Measurements from ENCODE around the gene CAMTA1.

CAMTA1 gene

DNA sequence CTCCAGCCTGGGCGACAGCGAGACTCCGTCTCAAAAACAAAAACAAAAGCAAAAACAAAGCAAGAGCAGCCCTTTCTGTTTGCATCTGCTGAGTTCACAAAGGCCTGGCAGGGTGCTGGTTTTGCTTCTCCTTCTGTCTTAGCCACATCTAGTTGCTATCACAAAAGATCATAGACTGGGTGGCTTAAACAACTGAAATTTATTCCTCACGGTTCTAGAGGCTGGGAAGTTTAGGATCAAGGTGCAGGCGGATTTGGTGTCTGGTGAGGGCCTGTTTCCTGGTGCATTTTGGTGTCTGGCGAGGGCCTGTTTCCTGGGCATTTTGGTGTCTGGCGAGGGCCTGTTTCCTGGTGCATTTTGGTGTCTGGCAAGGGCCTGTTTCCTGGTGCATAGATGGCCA lies 471.3 kb downstream of the CAMTA1 start:
- DNase-seq (ENCODE audit: low read depth) = no peak

DNA sequence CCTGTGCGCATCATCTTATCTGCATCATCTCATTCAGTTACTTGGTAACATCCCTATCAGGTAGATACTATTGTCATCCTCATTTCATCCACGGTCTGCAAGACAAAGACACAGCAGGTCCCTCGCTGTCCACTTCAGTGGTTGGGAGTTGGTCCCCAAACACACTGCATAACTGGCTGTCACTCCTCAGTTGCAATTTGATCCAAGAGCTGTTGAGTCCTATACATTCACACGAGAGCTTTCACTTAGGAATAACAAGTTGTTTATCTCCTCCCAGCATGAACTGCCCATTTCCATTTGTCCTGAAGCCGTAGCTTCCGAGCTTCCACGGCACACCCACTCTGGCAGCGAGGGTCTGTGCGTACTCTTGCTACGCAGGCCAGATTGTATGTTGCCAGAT lies 472.0 kb downstream of the CAMTA1 start:
- no peak for DNase-seq (ENCODE audit: low read depth)

DNA sequence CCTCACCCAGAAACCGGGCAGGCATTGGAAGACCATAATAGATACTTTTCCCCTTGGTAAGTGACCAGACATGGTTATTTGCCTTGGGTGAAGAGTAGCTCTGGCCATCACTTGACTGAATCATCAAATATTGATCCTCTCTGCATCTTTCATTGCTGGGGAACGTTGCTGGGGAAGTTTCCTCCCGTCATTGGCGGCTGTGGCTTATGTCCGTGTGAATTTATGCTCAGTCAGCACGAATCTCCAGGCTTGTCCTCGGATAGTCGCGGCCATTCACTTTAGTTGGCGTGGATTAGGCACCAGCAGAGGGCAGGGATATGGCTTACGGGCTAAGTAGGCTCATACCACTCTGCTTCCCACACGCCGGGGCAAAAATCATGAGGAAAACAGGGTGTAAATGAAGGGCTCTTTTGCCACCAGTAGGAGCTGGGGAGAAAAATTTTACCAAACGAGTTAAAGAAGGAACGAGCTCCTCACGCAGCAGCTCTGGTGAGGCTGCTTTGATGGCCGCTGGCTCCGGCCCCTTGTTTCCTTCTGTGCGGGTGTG lies 473.4 kb downstream of the CAMTA1 start:
- no peak for DNase-seq (ENCODE audit: low read depth)

DNA sequence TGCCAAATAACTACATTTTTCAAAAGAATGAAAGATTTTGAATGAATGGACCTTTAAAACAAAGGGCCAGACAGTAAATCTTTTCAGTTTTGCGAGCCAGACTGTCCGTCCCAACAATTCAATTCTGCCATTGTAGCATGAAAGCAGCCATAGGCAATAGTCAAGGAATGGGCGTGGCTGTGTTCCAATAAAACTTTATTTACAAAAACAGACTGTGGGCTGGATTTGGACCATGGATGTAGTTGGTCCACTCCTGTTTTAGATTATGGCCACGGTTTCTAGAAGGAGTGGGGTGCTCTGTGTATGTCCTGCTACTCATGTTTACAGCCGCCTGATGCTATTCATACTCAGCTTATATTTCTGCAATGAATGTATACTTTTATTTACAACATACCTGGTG lies 474.7 kb downstream of the CAMTA1 start:
- no peak for DNase-seq (ENCODE audit: low read depth)

DNA sequence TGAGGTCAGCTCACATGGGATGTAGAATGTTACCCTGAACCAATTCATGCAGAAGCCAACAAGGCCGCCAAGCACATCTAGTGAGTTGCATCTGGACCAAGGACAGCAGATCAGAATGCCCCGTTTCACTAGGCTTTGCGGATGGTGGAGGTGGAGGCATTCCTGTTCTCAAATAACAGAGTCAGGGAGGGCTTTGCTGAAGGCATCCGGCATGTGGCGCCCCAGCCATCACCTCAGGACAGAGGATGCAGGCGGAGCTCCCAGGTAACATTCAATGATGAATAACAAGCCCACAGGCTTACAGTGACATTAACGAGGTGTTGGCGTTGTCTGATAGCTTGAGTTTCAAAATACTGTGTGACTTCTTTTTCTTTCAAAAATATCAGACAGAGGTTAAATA lies 476.2 kb downstream of the CAMTA1 start:
- DNase-seq (ENCODE audit: low read depth) = no peak

DNA sequence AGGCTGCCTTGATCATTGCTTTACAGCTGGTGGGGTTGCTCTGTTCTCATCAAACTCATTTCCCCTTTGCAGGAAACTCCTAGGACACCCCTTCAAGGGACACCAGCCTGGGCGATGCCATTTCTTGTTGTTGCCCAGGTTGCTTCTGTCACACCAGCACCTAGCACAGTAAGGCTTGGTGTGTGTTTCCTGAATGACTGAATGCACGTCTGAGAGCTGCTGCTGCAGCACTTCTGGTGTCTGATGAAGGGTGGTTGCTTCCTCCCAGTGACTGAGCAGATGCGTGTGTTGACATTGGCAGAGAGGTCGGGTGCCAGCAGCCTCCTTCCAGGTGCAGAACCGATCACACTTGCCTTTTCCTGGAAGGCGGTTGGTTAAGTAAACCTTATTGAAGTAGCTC lies 477.4 kb downstream of the CAMTA1 start:
- DNase-seq (ENCODE audit: low read depth) = no peak

DNA sequence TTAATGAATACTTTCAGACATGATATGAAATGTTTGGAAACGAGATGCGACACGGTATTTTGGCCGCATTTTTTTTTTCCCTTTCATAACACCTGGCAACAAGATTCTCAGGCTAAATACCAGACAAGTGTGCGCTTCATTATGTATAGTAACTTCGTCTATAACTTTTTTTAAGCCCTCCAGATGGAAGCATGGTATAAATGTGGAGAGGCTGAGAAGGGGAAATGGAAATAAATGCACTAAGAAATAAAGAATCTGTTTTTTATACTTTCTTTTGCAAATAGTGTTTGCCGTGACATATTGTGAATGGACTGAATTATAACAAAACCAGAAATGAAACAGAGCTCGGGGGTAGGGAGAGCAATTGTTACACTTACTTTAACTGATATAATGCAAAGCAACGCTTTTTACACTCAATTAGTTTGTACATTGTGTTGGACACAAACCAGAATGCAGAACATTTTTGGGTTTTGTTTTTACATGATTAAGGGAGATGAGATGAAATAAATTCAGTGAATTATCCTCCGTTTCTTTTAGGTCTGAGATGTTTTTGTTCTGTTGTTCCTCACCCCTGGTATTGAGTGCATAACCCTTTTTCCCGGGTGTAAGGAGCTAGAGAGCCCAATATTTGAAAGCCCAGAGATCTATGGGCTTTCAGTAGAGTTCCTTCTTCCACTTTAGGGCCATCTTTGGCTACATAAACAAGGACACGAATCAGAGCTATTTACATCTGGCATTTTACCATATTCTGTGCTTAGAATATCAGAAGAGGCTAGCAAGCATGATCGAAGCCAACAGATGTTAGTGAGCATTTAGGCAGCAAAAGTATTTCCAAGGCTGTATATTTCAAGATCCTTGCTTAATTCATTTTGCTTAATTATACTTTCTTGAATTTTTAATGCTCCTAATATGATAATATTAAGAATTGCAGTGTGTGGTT lies 478.0 kb downstream of the CAMTA1 start:
- DNase-seq (ENCODE audit: low read depth) = no peak

DNA sequence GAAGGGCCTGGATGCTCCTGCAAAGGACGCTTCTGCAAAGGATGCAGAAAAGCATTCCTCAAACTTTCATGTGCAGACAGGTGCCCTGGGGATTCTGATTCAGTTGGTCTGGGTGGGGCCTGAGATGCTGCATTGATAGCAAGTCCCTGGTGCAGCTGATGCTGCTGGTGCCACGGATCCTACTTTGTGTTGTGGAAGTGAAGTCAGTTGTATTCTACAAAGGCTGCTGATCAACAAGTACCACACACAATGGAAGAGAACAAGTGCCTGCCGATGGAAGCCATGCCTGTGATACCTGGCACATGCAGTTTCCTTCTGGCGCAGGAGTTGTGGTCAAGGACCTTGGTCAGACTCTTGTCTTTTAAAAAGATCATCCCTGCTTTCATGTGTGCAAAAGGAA lies 478.8 kb downstream of the CAMTA1 start:
- DNase-seq (ENCODE audit: low read depth) = no peak

DNA sequence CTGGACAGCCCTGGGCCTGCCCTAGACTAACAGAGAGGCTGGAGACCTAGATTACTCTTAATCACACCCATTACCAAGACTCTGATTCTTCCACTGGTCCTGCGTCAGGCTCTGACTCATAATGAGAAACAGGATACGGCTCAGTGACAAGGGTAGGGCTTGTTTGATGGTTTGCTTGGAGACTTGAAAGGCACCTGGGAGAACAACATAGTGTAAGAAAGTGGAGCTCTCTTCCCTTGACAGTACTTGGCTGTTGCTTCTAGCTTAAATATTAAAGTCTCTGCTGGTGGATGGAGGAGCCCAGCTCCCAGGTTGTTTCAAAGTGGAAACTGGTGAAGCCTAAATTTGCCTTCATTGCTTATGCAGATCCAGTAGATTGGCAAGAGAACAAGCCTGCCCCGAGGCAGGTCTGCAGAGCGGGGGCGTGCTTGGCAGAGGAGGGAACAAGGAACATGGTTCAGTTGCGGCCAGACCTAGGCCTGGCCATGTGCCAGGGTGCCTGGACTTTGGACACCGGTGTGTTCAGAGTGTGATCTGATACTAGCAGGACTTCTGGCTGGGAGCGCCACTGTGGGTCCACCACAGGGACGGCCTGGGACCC lies 480.6 kb downstream of the CAMTA1 start:
- DNase-seq (ENCODE audit: low read depth) = no peak

DNA sequence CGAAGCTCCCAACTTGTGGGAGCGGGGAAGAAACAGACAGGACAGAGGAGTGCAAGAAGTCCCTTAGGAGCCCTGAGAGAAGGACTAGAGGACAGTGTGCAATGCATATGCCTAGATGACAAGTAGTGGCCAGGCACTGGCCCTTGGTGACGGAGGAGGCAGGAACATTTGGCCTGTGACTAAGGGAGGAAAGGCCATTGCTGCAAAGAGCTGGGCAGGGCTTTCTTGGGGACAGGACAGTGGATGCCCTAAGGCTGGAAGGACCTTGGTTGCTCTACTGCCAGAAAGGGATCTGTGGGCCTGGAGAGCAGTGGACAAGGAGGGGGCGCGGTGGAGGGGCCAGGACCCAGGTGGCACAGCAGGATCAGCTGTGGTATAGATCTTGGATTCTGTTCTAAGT lies 481.3 kb downstream of the CAMTA1 start:
- no peak for DNase-seq (ENCODE audit: low read depth)

DNA sequence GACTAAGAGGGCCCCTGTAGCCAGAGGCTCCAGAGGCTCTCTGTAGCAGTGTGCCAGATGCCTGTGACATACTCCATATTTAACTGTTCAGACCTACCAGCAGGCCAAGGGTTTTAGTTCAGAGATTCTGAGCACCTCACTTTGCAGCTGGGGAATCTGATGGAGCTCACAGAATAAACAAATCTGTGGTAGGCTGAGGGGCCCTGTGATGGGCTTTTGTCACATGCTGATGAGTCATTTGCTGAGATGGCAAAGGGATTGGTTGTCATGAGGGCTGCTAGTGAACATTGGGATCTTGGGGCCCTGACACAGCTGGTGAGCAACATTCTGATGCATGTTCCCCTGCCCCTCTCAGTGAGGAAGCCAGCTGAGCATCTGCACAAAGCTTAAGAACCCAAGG lies 482.2 kb downstream of the CAMTA1 start:
- no peak for DNase-seq (ENCODE audit: low read depth)

DNA sequence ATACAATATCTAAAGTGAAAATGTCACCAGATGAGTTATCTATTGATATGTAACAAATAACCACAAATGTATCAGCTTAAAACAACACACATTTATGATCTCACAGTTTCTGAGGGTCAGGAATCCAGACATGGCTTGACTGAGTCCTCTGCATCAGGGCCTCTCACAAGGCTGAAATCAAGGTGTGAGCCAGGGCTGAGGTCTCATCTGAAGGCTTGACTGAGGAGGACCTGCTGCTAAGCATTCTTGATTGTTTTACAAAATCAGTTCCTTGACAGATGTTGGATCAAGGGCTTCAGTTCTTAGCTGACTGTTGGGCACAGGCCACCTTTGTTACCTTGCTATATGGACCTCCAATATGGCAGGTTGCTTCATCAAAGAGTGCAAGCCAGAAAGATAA lies 483.7 kb downstream of the CAMTA1 start:
- no peak for DNase-seq (ENCODE audit: low read depth)

DNA sequence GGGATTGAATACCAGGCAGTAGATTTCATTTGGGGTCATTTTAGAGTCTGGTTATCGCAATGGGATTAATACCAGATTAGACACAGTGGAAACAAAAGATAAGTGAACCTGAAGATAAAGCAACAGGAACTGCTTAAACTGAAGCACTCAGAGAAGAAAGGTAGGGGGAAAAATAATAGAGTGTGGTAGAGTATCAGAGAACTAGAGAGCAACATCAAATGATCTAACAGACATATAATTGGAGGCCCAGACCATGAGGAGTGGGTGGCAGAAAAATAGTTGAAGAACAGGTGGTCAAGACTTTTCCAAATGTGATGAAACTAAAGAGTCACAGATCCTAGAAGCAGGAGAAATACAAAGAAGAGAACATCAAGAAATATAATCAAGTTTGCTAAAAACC lies 484.3 kb downstream of the CAMTA1 start:
- DNase-seq (ENCODE audit: low read depth) = no peak

DNA sequence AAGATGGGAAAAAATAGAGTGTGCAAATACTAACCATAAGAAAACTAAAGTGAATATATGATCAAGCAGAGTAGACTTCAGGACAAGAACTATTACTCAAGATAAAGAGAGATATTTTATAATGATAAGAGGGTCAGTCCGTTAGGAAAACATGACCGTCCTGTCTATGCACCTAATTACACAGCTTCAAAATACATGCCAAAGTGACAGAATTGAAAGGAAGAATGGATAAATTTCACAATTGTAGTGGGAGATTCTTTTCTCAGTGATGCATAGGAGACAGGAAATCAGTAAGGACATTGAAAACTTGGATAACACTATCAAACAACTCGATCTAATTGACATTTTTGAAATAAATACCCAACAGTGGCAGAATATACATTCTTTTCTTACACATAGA lies 489.0 kb downstream of the CAMTA1 start:
- no peak for DNase-seq (ENCODE audit: low read depth)

DNA sequence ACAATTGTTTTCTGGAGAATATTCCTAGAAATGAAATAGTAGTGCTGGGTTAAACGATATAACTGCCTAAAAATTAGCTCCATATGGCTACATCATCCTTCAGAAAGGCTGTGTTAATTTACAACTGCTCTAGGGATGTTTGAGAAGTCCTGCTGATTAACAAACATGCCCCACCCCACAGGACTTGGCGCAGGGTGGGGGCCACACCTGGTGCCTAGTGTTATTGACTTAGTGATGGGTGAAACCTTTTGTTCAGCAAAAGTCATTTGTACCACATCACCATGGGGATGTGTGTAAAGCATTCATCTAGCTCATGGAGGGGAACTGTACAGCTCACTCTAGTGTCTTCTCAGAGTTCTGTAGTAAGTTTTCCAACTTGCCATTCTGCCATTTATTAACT lies 492.8 kb downstream of the CAMTA1 start:
- no peak for DNase-seq (ENCODE audit: low read depth)

DNA sequence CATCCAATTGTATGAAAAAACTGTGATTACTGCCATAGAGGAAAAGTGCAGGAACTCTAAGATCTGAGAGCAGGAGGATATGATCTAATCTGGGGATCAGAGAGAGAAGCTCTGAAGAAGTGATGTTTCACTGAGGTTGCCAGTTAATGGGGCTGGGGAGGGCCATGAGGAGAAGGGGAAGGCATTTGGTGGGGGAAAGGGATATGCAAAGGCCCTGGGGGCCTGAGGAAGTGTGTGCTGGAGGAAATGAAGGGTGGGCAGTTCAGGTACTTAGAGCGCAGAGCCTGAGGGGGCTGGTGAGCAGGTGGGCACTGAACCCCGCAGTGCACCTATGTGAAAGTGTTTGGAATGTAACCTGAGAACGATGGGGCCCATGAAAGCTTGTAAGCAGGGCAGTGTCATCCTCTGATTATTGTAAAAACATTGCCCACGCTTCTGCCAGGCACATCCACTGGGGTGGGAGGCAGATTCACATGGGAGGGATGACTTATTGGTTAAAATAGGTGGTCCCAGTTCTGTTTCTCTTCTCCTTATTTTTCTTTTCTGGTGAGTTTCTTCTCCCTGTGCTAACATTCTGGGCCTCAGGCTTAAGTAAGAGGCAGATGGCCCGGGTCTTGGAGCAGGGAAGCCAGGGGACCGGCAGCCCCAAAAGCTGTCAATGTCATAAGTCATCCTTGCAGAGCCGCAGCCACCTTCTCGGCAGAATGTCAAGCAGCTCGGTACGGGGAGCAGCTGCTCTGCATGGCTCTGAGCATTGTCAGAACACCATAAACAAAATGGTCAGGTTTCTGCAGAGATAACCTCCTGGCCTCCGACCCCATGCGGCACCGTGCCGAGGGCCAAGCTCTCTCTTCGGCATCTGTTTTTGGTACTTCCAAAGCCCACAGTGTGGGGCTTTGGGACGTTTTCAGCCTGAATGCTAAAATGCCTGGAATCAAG lies 493.8 kb downstream of the CAMTA1 start:
- DNase-seq (ENCODE audit: low read depth) = no peak

DNA sequence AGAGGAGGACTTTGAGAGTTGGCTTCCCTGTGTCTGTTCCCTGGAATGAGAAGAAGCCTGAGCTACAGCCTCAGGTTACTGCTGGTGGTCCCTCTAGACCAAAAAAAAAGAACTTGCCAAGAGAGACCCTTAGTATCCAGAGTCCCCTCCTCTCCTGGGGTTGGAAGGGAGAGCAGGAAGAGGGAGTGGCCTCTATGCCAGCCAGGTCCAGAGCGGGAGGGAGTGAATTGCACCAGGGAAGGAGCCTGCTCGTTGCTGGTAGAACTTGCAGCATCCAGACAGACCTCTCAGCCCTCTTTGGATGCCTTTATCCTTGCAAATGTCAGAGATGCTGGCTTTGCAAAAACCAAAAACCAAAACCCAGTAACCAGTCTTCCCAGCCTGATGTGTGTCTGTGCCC lies 494.5 kb downstream of the CAMTA1 start:
- no peak for DNase-seq (ENCODE audit: low read depth)

DNA sequence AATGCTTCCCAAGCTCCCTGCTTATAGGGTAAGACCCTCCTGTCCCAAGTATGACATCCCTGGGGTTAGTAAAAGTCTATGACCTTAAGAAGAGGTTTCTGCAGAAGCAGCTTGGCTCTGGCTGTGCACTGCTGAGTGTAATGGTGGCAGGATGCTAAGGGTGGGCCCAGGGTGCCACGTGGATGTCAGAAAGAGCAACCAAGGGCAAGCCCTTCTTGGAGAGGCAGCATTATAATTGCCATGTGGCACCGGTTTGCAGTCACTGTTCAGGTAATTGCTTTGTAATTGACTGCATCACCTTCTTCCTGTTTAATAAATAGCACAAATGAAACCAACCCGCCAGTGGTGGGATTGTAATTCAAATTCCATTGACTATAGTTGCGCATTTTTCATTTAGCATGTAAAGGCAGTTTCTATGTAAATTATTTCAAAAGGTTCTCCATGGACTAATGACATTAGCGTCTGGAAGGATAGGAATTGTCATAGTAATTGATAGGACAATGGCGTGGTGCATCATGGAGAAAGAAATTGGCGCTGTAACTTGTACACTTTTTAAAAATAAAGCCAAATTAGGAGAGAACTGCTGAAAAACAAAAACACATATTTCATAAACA lies 495.2 kb downstream of the CAMTA1 start:
- no peak for DNase-seq (ENCODE audit: low read depth)

DNA sequence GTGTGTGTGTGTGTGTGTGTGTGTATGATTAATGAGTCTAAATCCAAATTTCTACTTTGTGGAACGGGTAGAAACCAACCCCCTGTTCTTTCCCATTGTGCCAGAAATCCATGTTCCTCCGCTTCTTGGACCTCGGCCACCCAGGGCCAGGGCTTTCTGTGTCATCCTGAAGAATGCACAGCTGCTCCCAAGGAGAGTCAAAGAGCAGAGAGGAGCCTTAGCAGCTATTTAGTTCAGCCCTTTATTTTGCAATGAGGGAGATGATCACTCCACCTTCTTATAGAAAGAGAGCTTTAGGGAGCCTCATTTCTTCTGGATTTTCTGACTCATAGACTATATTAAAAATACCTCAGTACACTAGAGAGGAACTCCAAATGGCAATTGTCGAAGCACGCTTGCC lies 496.6 kb downstream of the CAMTA1 start:
- DNase-seq (ENCODE audit: low read depth) = no peak

DNA sequence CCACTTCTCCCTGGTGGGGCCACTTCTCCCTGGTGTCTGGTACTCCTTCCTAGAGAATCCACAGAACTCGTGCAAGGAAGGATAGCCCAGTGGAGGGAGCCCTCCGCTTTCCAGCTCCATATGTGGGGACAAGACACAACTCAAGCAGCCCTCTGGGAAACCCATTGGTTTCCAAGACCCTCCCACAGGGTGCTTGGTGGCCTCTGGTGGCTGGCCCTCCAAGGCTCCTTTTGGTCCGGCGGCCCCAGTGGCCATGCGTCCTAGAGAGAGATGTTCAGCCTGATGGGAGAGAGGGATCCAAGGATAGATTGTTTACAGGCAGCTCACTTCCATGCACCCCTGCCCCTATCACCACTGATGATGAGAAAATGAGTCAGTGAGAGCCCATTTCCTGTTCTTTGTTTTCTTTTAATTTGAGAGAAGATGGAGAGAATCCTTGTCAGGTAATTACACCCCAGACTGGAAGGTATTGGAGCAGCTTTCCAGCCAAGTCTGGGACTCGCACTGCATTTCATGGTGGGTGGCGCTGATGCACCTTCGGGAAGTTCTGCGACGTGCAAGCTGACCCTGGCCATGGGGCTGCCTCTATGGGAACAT lies 499.7 kb downstream of the CAMTA1 start:
- no peak for DNase-seq (ENCODE audit: low read depth)

DNA sequence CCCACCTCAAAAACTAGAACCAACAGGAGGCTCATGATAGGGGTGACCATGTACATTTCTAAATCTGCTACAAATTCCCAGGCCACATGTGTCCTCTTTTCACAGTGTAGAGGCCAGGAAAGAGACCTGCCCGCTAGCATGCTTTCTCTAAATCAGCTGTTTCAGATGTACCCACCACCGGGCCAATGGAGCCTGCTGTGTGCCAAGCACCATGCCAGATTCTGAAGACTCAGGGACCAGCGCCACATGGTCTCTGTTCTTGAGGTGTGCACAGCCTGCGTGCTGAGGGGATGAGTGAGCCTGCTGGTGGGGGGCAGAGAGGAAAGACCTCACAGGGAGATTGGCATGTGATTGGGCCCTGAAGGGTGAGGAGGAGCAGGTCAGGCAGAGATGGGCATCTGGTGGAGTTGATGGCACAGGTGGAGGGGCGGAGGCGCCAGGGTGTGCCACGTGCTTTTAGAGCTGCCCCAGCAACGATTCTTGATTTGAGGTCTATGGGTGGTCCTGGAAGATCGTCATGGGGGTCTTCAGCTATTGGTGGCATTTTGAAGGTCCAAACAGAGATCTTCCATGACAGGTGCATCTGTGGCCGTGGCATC lies 500.7 kb downstream of the CAMTA1 start:
- no peak for DNase-seq (ENCODE audit: low read depth)
